Measurements from ENCODE around the gene PDZD4. TPM values are rescaled to one million over a fixed set of nuclear protein-coding genes. Genes with fewer than 3 reads are reported as not detected.

The PDZD4 gene
- total RNA-seq, 1 experiment from 2014 or later: 9.1 TPM

GRCh38 chrX:153782871-153783270 is 47.5 kb downstream of the PDZD4 start:
- no peak overlapping the region for H3K27ac ChIP-seq
- no peak overlapping the region for H3K4me3 ChIP-seq
- peaks cover 10% of the 10 kb centered on the region; the same call in 1 of the 2 replicates for H3K4me1 ChIP-seq
- H3K9me3 ChIP-seq (replicated peaks): no peaks in the 10 kb centered on the region
- peaks cover 2% of the 10 kb centered on the region; the same call in 1 of the 2 replicates for H3K36me3 ChIP-seq
- no peaks in the 10 kb centered on the region for H3K27me3 ChIP-seq
- DNase-seq: no peak

- peak overlapping the region; percentile 96 for H3K27ac ChIP-seq
Measured at GRCh38 chrX:153782313-153782712, 48.0 kb downstream of the PDZD4 start.

GRCh38 chrX:153781428-153782047 is 48.8 kb downstream of the PDZD4 start:
- peak overlapping the region; percentile 69 for H3K4me3 ChIP-seq
- H3K27ac ChIP-seq: peak overlapping the region; percentile 96
- peaks cover 2% of the 10 kb centered on the region; the same call in 1 of the 2 replicates for H3K36me3 ChIP-seq
- no peaks in the 10 kb centered on the region for H3K9me3 ChIP-seq (replicated peaks)
- no peaks in the 10 kb centered on the region for H3K27me3 ChIP-seq
- DNase-seq: peak; percentile 79 to 80
- peaks cover 10% of the 10 kb centered on the region; the same call in 1 of the 2 replicates for H3K4me1 ChIP-seq

More at GRCh38 chrX:153782313-153782712, 48.0 kb downstream of the PDZD4 start:
- Histone ChIP-seq H3K36me3 (peaks cover 2% of the 10 kb centered on the region; the same call in 1 of the 2 replicates), H3K4me1 (peaks cover 10% of the 10 kb centered on the region; the same call in 1 of the 2 replicates), H3K9me3 (replicated peaks) (no peaks in the 10 kb centered on the region), H3K27me3 (no peaks in the 10 kb centered on the region), H3K4me3 (peak overlapping the region; percentile 69)
- peak; percentile 77 to 81 for DNase-seq

GRCh38 chrX:153780678-153781427 is 49.5 kb downstream of the PDZD4 start, which contains the start of gene SRPK3:
TSS of gene SRPK3 (plus strand) at chrX:153781041. CDS start at chrX:153781087, 46 bp downstream.
- H3K36me3 ChIP-seq: no peaks in the 10 kb centered on the region; the same call in 1 of the 2 replicates
- H3K27me3 ChIP-seq: no peaks in the 10 kb centered on the region
- H3K4me1 ChIP-seq: peaks cover 10% of the 10 kb centered on the region; the same call in 1 of the 2 replicates
- peak within 1 kb of the TSS; percentile 96 for H3K27ac ChIP-seq
- no peaks in the 10 kb centered on the region for H3K9me3 ChIP-seq (replicated peaks)
- H3K4me3 ChIP-seq: peak within 1 kb of the TSS; percentile 69
- DNase-seq: peak; percentile 66 to 69

GRCh38 chrX:153779891-153780677 is 50.3 kb downstream of the PDZD4 start:
- no peaks in the 10 kb centered on the region for H3K9me3 ChIP-seq (replicated peaks)
- H3K36me3 ChIP-seq: no peaks in the 10 kb centered on the region; the same call in 1 of the 2 replicates
- no peaks in the 10 kb centered on the region for H3K27me3 ChIP-seq
- DNase-seq: no peak
- peaks cover 10% of the 10 kb centered on the region; the same call in 1 of the 2 replicates for H3K4me1 ChIP-seq
- peak overlapping the region; percentile 69 for H3K4me3 ChIP-seq
- peak overlapping the region; percentile 96 for H3K27ac ChIP-seq

- Histone ChIP-seq H3K4me1 (peaks cover 10% of the 10 kb centered on the region; the same call in 1 of the 2 replicates), H3K27me3 (no peaks in the 10 kb centered on the region), H3K36me3 (no peaks in the 10 kb centered on the region), H3K27ac (no peak overlapping the region), H3K4me3 (no peak overlapping the region), H3K9me3 (replicated peaks) (no peaks in the 10 kb centered on the region)
- DNase-seq: no peak
Measured at GRCh38 chrX:153778684-153779101, 51.7 kb downstream of the PDZD4 start.

- Histone ChIP-seq H3K4me3 (no peak overlapping the region), H3K36me3 (no peaks in the 10 kb centered on the region), H3K4me1 (peaks cover 10% of the 10 kb centered on the region; the same call in 1 of the 2 replicates), H3K27me3 (no peaks in the 10 kb centered on the region), H3K9me3 (replicated peaks) (no peaks in the 10 kb centered on the region), H3K27ac (no peak overlapping the region)
- DNase-seq: no peak
Measured at GRCh38 chrX:153778181-153778580, 52.2 kb downstream of the PDZD4 start.

GRCh38 chrX:153777261-153778090 is 52.9 kb downstream of the PDZD4 start:
- Histone ChIP-seq H3K27ac (no peak overlapping the region), H3K4me3 (no peak overlapping the region), H3K27me3 (no peaks in the 10 kb centered on the region), H3K36me3 (no peaks in the 10 kb centered on the region), H3K9me3 (replicated peaks) (no peaks in the 10 kb centered on the region), H3K4me1 (peaks cover 10% of the 10 kb centered on the region; the same call in 1 of the 2 replicates)
- no peak for DNase-seq

- Histone ChIP-seq H3K9me3 (replicated peaks) (no peaks in the 10 kb centered on the region), H3K27me3 (no peaks in the 10 kb centered on the region), H3K36me3 (no peaks in the 10 kb centered on the region), H3K4me3 (no peak overlapping the region), H3K27ac (no peak overlapping the region), H3K4me1 (peaks cover 6% of the 10 kb centered on the region; the same call in 1 of the 2 replicates)
- DNase-seq: no peak
Measured at GRCh38 chrX:153776611-153777045, 53.7 kb downstream of the PDZD4 start.

GRCh38 chrX:153776120-153776599 is 54.2 kb downstream of the PDZD4 start:
- Histone ChIP-seq H3K27me3 (no peaks in the 10 kb centered on the region), H3K4me1 (peaks cover 6% of the 10 kb centered on the region; the same call in 1 of the 2 replicates), H3K36me3 (no peaks in the 10 kb centered on the region), H3K27ac (no peak overlapping the region), H3K9me3 (replicated peaks) (no peaks in the 10 kb centered on the region), H3K4me3 (no peak overlapping the region)
- DNase-seq: no peak

GRCh38 chrX:153775293-153776119 is 54.8 kb downstream of the PDZD4 start:
- Histone ChIP-seq H3K4me3 (no peak overlapping the region), H3K4me1 (peaks cover 5% of the 10 kb centered on the region; the same call in 1 of the 2 replicates), H3K27me3 (no peaks in the 10 kb centered on the region), H3K9me3 (replicated peaks) (no peaks in the 10 kb centered on the region), H3K27ac (no peak overlapping the region), H3K36me3 (no peaks in the 10 kb centered on the region)
- DNase-seq: no peak

- Histone ChIP-seq H3K4me3 (no peak overlapping the region), H3K36me3 (no peaks in the 10 kb centered on the region), H3K27ac (no peak overlapping the region), H3K9me3 (replicated peaks) (no peaks in the 10 kb centered on the region), H3K27me3 (no peaks in the 10 kb centered on the region), H3K4me1 (no peaks in the 10 kb centered on the region)
- DNase-seq: no peak
Measured at GRCh38 chrX:153774576-153775292, 55.6 kb downstream of the PDZD4 start.

Measured in SJCRH30 (cell line).